NCI-H1436 treated with DMSO at 0.1 percent for 48 hours (cell line): ENCODE measurements around the gene PTPRN2.
A peak's percentile ranks its signal among the peaks of the same experiment; 100 is the strongest.

Experiments used
- DNase-seq: peaks from one replicate; lab custom pipeline; 2025; lab: John Stamatoyannopoulos, UW

PTPRN2 gene

DNA sequence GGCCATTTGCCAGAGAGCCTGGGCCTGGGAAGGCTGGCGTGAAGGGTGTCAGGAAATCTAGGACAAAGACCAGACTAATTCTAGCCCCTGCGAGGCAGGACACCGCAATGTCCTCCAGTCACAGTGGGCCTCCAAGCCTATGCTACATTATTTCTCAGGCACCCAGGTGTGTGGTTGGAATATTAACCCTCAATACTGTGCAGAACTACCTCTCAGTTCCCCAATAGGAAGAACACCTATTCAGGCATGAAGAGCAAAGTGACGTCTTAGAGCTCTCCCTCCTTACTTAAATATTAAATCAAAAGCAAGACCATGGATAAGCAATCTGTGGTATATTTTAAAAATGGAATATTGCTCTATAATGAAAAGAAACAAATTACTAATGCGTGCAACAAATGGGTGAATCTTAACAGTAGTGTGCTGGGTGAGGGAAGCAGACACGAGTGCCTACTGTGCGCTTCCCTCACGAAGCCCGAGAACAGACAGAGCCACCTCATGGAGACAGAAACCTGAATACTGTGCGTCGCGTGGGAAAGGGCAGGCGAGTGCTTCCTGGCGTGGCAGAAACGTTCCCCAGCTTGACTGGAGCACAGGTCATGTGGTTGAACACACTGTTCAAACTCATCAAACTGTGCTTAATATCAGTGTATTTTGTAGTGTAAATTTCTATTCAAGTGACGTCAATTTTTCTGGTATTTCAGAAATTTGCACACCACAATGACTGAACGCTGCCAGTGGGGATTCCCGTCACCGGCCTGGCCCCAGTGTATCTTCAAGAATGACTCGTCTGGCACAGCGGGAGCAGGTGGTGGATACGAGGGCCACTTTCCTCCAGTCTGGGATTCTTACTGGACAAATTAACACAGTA is 15.5 kb upstream of the PTPRN2 start:
- DNase-seq: no peak

GRCh38 chr7:158602041-158602440 is 14.4 kb upstream of the PTPRN2 start:
- no peak for DNase-seq

DNA sequence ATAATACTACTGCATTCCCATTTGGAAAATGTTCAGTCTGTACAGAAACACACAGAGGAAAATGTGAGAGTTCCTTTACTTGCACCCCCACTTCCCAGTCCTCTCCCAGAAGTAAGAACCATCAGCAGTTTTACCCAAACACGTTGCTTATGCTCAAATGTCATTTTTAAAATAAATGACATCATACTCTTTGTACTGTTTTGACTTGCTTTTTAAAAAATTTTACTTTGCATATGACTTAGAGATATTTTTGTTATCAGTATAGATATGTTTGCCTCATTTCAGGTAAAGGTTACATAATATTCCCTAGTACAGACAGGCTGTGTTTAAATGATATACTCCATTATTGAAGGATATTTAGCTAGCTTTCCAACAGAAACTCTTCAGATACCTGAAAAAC is 13.5 kb upstream of the PTPRN2 start:
- DNase-seq: no peak

DNA sequence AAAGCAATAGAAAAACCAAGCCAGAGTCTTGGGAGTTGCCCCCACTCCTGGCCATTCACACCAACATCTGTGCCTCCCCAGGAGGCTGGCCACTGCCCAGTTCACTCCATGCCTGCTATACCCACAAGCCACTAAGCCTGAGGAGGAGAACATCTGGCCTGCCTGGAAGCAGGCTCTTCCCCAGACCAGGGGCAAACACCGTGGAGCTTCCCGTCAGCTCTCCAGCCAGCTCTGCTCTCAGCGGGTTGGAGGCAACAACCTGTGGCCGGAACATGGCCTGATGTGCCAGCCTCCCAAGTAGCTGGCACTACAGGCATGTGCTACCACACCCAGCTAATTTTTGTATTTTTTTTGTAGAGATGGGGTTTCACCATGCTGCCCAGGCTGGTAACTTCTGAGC is 9.1 kb upstream of the PTPRN2 start:
- DNase-seq: no peak

DNA sequence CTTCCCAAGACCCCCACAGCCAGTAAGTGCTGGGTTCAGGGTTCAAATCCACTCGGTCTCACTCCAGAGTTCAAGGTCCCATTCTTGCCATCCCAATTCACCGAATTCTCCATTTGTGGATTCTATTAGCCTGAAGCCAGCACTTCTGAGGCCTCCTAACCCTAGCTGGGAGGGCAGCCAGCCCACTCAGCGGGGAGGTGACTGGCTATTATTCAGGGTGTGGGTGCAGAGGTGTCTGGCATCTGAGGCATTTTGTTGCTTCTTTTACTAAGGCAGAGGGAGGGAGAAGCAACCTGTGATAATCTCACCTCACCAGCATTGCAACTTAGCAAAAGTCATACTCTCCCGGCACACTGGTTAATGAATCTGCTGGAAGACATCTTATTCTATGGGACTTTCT is 8.7 kb upstream of the PTPRN2 start:
- no peak for DNase-seq

- no peak for DNase-seq
These were observed 7.4 kb upstream of the PTPRN2 start for GRCh38 chr7:158595068-158595467.

DNA sequence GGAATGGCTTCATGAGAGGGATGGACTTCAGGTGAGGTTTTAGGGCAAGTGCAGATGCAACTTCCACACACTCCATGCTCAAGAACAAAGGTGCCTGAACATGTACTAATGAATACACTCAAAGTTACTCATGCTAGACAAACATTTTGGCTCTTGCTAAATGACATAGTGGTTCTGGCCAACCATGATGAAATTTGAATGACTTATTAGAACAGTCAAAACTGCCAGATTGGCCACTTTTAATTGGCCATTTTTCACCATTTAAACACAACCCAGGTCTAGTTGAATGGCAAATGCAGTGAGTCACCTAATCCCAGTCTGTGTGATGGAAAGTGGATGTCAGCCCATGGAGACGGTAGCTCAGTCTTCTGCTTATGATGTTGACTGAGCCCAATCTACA is 4.9 kb upstream of the PTPRN2 start:
- DNase-seq: no peak

DNA sequence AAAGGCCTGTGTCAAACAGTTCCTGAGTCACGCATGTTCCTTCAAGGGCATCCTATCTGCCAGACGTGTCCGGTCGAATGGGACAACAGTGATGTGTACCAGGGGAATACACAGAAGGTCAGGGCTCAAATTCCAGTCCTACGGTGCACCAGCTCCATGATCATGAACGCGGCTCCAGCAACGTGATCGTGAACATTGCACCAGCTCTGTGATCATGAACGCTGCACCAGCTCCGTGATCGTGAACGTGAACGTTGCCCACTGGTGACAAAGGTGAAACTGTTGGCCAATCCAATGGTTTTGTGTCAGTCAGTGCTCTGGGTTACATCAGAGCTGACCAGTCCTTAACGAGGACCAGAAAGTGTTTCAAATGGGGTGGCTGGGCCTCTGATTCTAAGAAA is 4.3 kb upstream of the PTPRN2 start:
- DNase-seq: no peak

DNA sequence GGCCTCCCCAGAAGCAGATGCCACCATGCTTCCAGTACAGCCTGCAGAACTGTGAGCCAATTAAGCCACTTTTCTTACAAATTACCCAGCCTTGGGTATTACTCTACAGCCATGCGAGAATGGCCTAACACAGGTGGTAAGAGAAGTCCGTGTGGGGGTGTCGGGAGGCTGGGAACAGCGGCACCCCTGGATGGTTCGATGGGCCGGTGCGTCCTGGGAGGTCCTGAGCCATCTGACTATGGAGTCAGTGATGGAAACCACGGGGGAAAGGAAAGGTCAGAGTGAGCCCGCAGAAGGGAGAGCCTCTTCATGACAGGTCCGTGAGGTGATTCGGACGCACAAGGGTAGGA is 2.5 kb upstream of the PTPRN2 start:
- no peak for DNase-seq

GRCh38 chr7:158589653-158590052 is 2.0 kb upstream of the PTPRN2 start:
- no peak for DNase-seq

DNA sequence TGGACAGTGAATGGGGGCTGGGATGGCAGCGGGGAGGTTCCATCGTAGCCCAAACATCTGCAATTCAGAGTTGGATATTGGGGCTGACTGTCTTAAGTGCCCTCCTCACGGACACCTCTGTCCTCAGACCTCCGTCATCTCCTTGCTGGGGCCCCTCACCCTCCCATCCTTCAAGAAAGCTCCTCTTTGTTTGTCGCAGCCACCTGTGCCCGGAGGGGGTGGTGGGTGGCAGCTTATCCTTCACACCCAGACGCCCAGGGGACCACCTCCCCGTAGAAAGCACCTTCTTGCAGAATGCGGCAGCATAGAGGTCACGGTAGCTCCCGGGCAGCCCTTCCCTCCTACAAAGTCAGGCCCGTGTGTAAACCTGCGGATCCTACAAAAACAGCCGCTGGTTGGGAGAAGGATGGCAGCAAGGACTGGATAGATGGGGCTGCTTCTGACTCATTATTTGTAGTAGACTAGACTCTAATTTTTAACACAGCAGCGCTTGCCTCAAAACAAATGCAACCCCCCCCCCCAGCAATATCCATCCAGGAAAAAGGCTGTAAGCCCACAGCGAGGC is 1.3 kb upstream of the PTPRN2 start:
- no peak for DNase-seq

DNA sequence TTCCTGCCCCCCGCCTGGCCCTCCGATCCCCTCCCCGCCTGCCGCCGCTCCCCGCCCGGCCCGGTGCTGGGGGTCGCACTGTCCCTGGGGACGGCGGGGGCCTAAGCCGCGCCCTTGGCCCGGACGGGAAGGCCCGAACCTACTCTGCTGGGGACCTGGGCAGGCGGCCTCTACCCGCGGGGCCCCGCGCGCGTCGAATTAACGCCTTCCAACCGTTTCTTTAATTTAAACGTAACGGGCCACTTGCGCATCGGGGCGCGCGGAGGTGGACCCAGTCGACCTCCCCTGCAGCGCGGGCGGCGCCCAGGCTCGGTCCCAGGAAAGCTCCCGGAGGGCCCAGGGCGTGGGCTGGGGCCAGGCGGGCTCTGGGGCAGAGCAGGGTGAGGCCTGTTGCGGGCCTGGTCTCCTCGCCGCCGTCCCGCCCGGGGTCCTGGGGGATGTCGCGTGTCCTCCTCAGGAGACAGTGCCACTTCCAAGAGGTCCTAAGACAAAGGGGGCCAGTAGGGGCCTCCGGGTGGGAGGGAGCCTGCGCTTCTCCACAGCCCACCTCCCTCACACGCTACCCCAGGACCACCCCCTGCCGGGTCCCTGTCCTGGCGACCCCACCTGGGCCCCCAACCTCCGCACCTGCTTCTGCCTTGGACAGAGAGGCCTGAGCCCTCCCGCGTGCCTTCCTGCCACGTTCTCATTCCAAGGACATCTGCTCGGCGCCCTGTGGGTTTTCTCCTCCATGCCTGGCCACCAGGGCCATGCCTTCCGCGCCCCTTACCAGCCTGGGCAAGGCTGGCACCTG is 658 bp upstream of the PTPRN2 start:
- no peak for DNase-seq

- DNase-seq: no peak
These were observed 993 bp downstream of the PTPRN2 start for GRCh38 chr7:158586499-158587161.

DNA sequence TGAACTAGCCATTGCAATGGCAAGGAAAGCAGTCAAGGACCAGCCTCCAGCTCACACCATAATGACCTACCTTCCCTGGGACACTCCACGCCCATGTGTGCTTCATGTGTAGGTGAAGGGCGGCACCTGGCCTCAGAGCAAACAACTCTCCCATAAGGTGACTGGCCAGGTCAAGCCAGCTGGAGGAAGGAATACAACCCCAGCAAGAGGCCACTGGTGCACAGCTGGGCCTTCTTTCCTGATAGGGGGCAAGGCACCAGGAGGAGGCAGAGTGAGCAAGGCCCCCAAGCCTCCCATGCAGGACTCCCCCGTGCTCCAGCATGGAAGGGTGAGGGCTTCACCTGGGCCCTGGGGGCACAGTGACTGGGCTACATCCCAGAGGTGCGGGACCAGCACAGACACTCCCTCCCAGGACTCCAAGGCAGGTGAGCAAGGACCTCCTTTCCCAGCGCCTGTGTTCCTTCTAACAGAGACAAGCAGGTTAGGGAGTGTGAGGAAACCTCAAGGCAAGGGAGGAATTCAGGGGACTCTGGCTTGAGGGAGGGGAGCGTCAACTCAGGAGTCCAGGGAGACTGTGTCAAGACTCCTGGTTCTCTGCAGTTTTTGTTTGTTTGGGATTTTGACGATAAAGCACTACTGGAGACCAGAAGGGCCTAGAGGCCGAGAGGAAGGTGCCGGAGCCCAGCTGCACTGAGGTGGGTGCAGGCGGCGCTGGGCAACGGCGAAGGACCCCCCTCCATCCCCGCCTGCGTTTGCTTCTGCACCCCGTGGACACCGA is 1.7 kb downstream of the PTPRN2 start:
- no peak for DNase-seq

DNA sequence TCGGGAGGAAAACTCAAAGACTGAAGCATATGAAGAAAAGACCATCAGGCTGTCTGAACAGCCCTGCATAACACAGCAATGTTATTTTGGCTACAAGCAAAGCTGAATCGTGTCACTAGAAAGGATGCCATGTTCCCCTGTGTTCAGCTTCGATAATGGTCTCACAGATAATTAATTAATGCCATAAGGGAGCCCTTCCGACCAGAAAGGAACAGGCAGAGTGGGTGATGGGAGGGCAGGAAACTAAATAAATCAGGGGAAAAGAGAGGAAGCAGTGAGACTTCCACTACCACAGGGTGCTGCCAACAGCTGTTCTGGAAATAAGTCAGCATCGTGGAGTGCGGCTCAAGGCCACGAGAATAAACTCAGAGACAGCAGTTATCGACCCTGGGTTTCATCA is 3.2 kb downstream of the PTPRN2 start:
- no peak for DNase-seq

- no peak for DNase-seq
These were observed 3.8 kb downstream of the PTPRN2 start for GRCh38 chr7:158583810-158584209.

DNA sequence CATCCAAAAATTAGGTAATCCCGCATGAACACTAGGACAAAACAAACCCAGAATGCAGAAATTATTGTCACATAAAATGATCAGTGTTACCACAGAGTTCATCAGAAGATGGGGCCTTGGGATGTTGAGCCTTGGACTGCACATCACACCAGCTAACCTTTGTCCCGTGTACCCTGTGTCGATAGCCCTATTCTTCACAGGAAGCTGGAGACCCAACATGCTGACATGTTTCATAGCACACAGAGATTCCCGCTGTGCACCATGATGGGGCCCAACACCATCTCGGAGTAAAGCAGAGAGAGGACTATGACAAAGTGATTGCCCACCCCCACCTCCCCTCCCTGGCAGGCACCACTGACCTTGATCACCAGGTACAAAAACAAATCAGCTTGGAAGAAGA is 4.5 kb downstream of the PTPRN2 start:
- no peak for DNase-seq

- no peak for DNase-seq
These were observed 5.5 kb downstream of the PTPRN2 start for GRCh38 chr7:158582089-158582456.

DNA sequence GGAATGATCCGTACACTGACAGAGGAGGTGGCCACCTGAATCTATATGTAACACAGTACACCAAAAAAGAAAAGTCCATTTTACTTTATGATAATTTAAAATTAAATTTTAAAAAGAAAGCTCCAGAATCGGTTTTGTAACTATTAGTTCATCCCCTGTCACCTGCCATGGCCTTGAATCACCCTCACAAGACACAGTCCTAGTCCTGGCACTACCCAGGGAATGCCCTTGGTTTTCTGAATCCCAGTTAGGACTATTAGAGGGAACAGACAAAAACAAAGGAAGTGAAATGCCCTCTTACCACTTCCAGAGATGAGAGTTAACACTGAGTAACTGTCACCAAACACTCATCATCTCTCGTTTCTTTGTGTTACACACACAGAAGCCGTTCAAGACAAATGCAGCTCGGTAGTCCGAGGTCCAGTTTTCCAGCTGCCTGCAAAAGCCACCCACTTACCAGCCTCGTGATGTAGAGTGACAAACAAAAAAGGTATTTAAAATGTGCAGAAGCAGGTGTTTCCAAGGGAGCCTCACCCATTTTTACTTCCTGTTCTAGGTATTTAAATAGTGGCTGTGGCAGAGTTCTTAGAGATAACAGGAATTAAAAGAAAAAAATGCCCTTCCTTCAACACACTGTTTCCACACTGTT is 6.1 kb downstream of the PTPRN2 start:
- DNase-seq: peak; percentile 27

GRCh38 chr7:158579662-158580646 is 7.7 kb downstream of the PTPRN2 start:
- DNase-seq: no peak
